Measurements from ENCODE around the gene UROS. TPM values are rescaled to one million over a fixed set of nuclear protein-coding genes. Genes with fewer than 3 reads are reported as not detected.

UROS gene
- total RNA-seq, 6 donors from 2014 or later: 26.3 to 48.0 (median 37.2) TPM

GRCh38 chr10:125850766-125851731 lies 28.0 kb upstream of the UROS start:
- TF ChIP-seq CTCF (IDR thresholded peaks at IDR 0.05): no peak
- TF ChIP-seq POLR2AphosphoS5 (IDR thresholded peaks at IDR 0.05): no peak
- TF ChIP-seq POLR2A (IDR thresholded peaks at IDR 0.05): no peak
- TF ChIP-seq EP300 (IDR thresholded peaks at IDR 0.05): no peak
- H3K27ac ChIP-seq: no peak overlapping the region
- no peak overlapping the region for H3K4me3 ChIP-seq
- H3K27me3 ChIP-seq: no peaks in the 10 kb centered on the region
- WGBS, 2 donors: 97% methylated on average over 2 of the region's 2 CpGs
- no peaks in the 10 kb centered on the region for H3K4me1 ChIP-seq
- no peak for DNase-seq
- no peak for ATAC-seq (ENCODE audit: low FRiP score in 2 of 2)
- H3K36me3 ChIP-seq: peaks cover 3 to 64% (median 23%) of the 10 kb centered on the region in 4 donors
- H3K9me3 ChIP-seq: no peaks in the 10 kb centered on the region

GRCh38 chr10:125849448-125849847 lies 26.4 kb upstream of the UROS start:
- Histone ChIP-seq H3K27ac (no peak overlapping the region), H3K4me1 (no peaks in the 10 kb centered on the region), H3K36me3 (peaks cover 3 to 77% (median 26%) of the 10 kb centered on the region in 4 donors), H3K9me3 (no peaks in the 10 kb centered on the region), H3K4me3 (no peak overlapping the region), H3K27me3 (no peaks in the 10 kb centered on the region)
- DNase-seq: no peak
- TF ChIP-seq POLR2A (IDR thresholded peaks at IDR 0.05): no peak
- TF ChIP-seq CTCF (IDR thresholded peaks at IDR 0.05): no peak
- no peak for TF ChIP-seq EP300 (IDR thresholded peaks at IDR 0.05)
- TF ChIP-seq POLR2AphosphoS5 (IDR thresholded peaks at IDR 0.05): no peak
- ATAC-seq (ENCODE audit: low FRiP score in 2 of 2): no peak
- 85 to 87% methylated on average over 7 of the region's 7 CpGs for WGBS, 2 donors

- WGBS, 2 donors: 91 to 95% methylated on average over 2 of the region's 2 CpGs
- peaks cover 3 to 77% (median 26%) of the 10 kb centered on the region in 4 donors for H3K36me3 ChIP-seq
Measured at GRCh38 chr10:125848857-125849256, 25.8 kb upstream of the UROS start.

GRCh38 chr10:125848371-125848770 lies 25.3 kb upstream of the UROS start:
- H3K36me3 ChIP-seq: peaks cover 3 to 76% (median 25%) of the 10 kb centered on the region in 4 donors
- TF ChIP-seq POLR2A (IDR thresholded peaks at IDR 0.05): no peak
- TF ChIP-seq EP300 (IDR thresholded peaks at IDR 0.05): no peak
- no peak for TF ChIP-seq CTCF (IDR thresholded peaks at IDR 0.05)
- TF ChIP-seq POLR2AphosphoS5 (IDR thresholded peaks at IDR 0.05): no peak
- WGBS, 2 donors: 83 to 94% methylated on average over 2 of the region's 2 CpGs
- H3K4me3 ChIP-seq: no peak overlapping the region
- ATAC-seq (ENCODE audit: low FRiP score in 2 of 2) (no peak), DNase-seq (no peak)
- H3K27me3 ChIP-seq: no peaks in the 10 kb centered on the region
- no peaks in the 10 kb centered on the region for H3K4me1 ChIP-seq
- no peaks in the 10 kb centered on the region for H3K9me3 ChIP-seq
- H3K27ac ChIP-seq: no peak overlapping the region

More at GRCh38 chr10:125848857-125849256, 25.8 kb upstream of the UROS start:
- DNase-seq (no peak), ATAC-seq (ENCODE audit: low FRiP score in 2 of 2) (no peak)
- no peaks in the 10 kb centered on the region for H3K9me3 ChIP-seq
- no peaks in the 10 kb centered on the region for H3K4me1 ChIP-seq
- H3K27me3 ChIP-seq: no peaks in the 10 kb centered on the region
- H3K27ac ChIP-seq: no peak overlapping the region
- no peak overlapping the region for H3K4me3 ChIP-seq
- TF ChIP-seq EP300 (IDR thresholded peaks at IDR 0.05) (no peak), POLR2A (IDR thresholded peaks at IDR 0.05) (no peak), CTCF (IDR thresholded peaks at IDR 0.05) (no peak), POLR2AphosphoS5 (IDR thresholded peaks at IDR 0.05) (no peak)

Data from upper lobe of left lung (tissue), 6 donors.